Type B pancreatic cell (in vitro differentiated cells): ENCODE results near the gene PRR14. TPM values are rescaled to one million over a fixed set of nuclear protein-coding genes. Genes with fewer than 3 reads are reported as not detected.
A peak's percentile ranks its signal among the peaks of the same experiment; 100 is the strongest.
"Not testable (repeated sequence)": the region's sequence is repeated elsewhere in the genome, so short reads cannot be mapped to it uniquely, and the experiment has no call there.

ENCODE experiments used
- DNase-seq: peaks from one replicate; pipeline ENCODE4 v3.0.0; 2021; ENCODE audit warnings: mixed read lengths; ENCODE audit not compliant: unreplicated experiment; ENCODE audit errors: extremely low spot score
- H3K27ac Mint-ChIP-seq: 2 replicates; pipeline ENCODE4 v1.8.0; 2021; ENCODE audit warnings: mild to moderate bottlenecking, mixed read lengths
- H3K27me3 Mint-ChIP-seq: 2 replicates; pipeline ENCODE4 v1.8.0; 2021; ENCODE audit warnings: mixed read lengths
- H3K36me3 Mint-ChIP-seq: 2 replicates; pipeline ENCODE4 v1.8.0; 2021; ENCODE audit warnings: mixed read lengths
- H3K4me1 Mint-ChIP-seq: one replicate; pipeline ENCODE4 v1.8.0; 2021; ENCODE audit warnings: mixed read lengths; ENCODE audit not compliant: unreplicated experiment
- H3K4me3 Mint-ChIP-seq: 2 replicates; pipeline ENCODE4 v1.8.0; 2021; ENCODE audit warnings: mild to moderate bottlenecking, mixed read lengths
- H3K9me3 Mint-ChIP-seq: 2 replicates; pipeline ENCODE4 v1.8.0; 2021; ENCODE audit warnings: mixed read lengths
- total RNA-seq: library from RNA; stranded (reverse); gene quantifications from 2 replicates; pipeline ENCODE4 v1.2.1, GENCODE V29; 2021; ENCODE audit warnings: low replicate concordance
- TF ChIP-seq, protein P1 (sequence below): fragments of 200-600 bp; sonication (generic); conservative IDR thresholded peaks from 2 replicates; pipeline ENCODE4 v1.5.0; 2021; ENCODE audit warnings: antibody characterized with exemption, mild to moderate bottlenecking

The PRR14 gene
- total RNA-seq, 1 donor from 2014 or later: 45.0 TPM

DNA sequence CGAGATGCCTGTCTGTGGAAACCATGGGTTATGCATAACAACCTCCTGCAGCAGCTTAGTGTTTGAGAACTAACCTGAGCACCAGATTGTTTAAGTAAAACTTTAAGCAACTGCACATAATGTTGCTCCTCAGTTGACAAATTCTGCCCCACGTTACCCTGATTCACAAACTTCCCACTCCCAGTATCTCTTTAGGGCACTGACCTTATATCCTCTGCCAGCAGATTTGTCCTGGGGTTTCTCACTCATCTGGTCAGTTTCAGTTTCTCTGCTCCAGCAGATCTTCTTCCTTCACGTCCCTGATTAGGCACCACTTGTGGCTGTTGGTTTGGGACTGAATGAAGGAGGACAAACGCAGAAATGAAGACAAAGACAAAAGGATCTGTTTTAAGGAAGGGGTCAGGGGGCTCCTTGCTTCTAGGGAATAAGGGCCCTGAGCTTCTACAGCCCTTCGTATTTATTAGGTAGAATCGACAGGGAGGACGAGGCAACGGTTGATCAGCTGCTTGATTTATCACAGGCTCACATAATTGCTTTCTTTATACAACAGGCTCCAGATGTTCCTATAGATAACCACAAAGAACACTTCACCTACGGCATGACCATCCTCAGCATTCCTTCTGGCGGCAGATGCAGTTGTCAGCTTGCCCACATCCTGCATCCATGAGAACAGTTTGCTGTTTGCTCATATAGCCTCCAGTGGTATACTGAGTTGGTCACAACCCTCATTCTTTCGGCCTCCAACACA is 27.1 kb upstream of the PRR14 start:
- no peaks in the 10 kb centered on the region for H3K36me3 Mint-ChIP-seq
- no peak overlapping the region for H3K27ac Mint-ChIP-seq
- H3K4me3 Mint-ChIP-seq: no peak overlapping the region
- TF ChIP-seq, protein P1, sequence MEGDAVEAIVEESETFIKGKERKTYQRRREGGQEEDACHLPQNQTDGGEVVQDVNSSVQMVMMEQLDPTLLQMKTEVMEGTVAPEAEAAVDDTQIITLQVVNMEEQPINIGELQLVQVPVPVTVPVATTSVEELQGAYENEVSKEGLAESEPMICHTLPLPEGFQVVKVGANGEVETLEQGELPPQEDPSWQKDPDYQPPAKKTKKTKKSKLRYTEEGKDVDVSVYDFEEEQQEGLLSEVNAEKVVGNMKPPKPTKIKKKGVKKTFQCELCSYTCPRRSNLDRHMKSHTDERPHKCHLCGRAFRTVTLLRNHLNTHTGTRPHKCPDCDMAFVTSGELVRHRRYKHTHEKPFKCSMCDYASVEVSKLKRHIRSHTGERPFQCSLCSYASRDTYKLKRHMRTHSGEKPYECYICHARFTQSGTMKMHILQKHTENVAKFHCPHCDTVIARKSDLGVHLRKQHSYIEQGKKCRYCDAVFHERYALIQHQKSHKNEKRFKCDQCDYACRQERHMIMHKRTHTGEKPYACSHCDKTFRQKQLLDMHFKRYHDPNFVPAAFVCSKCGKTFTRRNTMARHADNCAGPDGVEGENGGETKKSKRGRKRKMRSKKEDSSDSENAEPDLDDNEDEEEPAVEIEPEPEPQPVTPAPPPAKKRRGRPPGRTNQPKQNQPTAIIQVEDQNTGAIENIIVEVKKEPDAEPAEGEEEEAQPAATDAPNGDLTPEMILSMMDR: no peak
- H3K9me3 Mint-ChIP-seq: peaks cover 4% of the 10 kb centered on the region
- H3K27me3 Mint-ChIP-seq: no peaks in the 10 kb centered on the region
- peaks cover 12% of the 10 kb centered on the region for H3K4me1 Mint-ChIP-seq
- DNase-seq: no peak

DNA sequence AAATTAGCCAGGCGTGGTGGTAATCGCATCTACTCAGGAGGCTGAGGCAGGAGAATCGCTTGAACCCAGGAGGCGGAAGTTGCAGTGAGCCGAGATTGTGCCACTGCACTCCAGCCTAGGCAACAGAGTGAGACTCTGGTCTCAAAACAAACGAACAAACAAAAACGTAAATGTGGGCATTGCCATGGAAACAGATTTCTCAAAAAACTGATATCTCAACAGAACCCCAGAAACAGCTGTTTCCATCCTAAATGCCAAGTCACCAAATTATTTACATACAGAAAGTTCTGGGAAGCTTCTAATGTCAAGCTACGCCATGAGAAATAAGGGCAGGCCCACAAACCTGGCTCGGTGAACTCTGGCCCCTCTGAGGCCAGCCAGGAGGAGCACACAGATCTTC is 24.5 kb upstream of the PRR14 start:
- Mint-ChIP-seq H3K36me3 (no peaks in the 10 kb centered on the region), H3K27ac (no peak overlapping the region), H3K4me1 (peaks cover 16% of the 10 kb centered on the region), H3K9me3 (peaks cover 4% of the 10 kb centered on the region), H3K27me3 (no peaks in the 10 kb centered on the region), H3K4me3 (no peak overlapping the region)
- no peak for DNase-seq
- TF ChIP-seq, protein P1: no peak

DNA sequence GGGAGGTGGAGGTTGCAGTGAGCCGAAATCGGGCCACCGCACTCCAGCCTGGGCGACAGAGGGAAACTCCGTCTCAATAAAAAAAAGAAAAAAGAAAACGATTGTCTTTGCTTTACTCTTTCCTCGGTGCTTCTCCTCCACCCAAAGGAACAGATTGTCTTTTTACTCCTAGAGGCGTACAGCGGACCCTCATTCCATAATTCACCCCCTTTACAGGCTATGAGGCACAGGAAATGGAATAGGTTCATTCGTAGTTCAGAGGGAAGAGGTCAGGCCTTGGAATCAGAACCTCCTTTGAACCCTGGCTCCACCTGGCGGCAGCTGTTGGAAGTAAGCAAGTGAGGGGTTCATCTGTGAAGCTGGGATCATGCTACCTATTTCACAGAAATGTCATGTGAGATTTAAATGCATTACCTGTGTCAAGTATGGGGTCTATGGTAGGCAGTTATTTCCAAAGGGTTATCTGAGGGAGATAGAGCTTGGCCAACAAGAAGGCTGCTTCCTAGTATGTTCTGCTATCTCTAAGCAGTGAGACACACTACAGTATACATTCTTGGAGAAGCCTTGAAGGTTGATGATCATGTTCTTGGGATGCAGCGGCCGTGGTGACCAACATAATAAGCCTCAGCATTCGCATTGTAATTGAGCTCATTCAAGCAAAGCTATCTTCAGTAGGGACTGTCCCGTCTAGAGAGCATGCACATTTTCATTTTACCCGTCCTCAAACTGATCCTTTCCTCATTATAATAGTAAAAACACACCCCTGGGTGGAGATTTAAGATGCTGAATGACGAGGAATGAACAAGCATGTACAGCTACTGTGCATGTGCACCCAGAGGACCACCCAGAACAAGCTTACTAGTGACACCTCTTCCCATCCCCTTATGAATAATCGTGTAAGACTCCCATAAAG is 21.9 kb upstream of the PRR14 start:
- Mint-ChIP-seq H3K27ac (peak overlapping the region; percentile 36), H3K36me3 (no peaks in the 10 kb centered on the region), H3K4me1 (peaks cover 6% of the 10 kb centered on the region), H3K9me3 (no peaks in the 10 kb centered on the region), H3K4me3 (peak overlapping the region; percentile 26), H3K27me3 (no peaks in the 10 kb centered on the region)
- TF ChIP-seq, protein P1: peak; percentile 90
- DNase-seq: peak; percentile 89

DNA sequence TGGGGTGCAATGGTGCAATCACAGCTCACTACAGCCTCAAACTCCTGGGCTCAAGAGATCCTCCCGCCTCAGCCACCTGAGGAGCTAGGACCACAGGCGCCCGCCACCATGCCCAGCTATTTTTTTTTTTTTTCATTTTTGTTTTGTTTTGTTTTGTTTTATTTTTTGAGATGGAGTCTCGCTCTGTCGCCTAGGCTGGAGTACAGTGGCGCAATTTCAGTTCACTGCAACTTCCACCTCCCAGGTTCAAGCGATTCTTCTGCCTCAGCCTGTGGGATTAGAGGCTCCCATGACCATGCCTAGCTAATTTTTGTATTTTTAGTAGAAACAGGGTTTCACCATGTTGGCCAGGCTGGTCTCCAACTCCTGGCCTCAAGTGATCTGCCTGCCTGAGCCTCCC is 18.3 kb upstream of the PRR14 start:
- not testable (repeated sequence) for H3K4me3 Mint-ChIP-seq, H3K27me3 Mint-ChIP-seq, DNase-seq, H3K27ac Mint-ChIP-seq, H3K36me3 Mint-ChIP-seq, H3K9me3 Mint-ChIP-seq
- peaks cover 17% of the 10 kb centered on the region for H3K4me1 Mint-ChIP-seq

DNA sequence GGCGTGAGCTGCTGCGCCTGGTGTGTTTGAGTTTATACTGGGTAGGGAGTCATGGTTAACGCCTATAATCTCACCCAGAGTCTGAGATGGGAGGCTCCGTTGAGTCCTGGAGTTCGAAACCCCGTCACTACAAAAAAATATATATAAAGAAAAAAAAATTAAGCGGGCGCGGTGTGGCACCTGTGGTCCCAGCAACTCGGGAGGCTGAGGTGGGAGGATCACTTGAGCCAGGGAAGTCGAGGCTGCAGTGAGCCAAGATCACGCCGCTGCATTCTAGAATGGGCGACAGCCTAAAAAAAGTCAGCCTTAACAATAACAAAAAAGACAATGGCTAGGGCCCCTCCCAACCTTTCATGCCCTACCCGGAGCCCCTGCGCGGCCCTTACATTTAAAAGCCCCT is 17.2 kb upstream of the PRR14 start:
- H3K27ac Mint-ChIP-seq: peak overlapping the region; percentile 94
- TF ChIP-seq, protein P1: no peak
- peak overlapping the region; percentile 92 for H3K4me3 Mint-ChIP-seq
- H3K27me3 Mint-ChIP-seq: no peaks in the 10 kb centered on the region
- H3K36me3 Mint-ChIP-seq: no peaks in the 10 kb centered on the region
- peaks cover 17% of the 10 kb centered on the region for H3K4me1 Mint-ChIP-seq
- H3K9me3 Mint-ChIP-seq: no peaks in the 10 kb centered on the region
- DNase-seq: no peak

DNA sequence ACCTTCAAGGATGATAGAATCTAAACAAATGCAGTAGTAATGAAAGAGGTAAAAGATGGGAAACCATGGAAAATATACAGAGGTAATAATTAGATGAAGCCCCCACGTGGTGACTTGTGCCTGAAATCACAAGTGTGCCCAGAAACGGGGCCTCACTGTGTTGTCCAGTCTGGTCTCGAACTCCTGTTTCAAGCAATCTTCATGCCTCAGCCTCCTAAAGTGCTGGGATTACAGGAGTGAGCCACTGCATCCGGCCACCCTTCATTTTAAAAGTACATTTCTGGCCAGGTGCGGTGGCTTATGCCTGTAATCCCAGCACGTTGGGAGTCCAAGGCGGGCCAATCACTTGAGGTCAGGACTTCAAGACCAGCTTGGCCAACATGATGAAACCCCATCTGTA is 14.2 kb upstream of the PRR14 start:
- H3K27me3 Mint-ChIP-seq: no peaks in the 10 kb centered on the region
- H3K4me1 Mint-ChIP-seq: peaks cover 11% of the 10 kb centered on the region
- no peak overlapping the region for H3K27ac Mint-ChIP-seq
- TF ChIP-seq, protein P1: no peak
- no peak overlapping the region for H3K4me3 Mint-ChIP-seq
- H3K36me3 Mint-ChIP-seq: no peaks in the 10 kb centered on the region
- DNase-seq: no peak
- no peaks in the 10 kb centered on the region for H3K9me3 Mint-ChIP-seq

DNA sequence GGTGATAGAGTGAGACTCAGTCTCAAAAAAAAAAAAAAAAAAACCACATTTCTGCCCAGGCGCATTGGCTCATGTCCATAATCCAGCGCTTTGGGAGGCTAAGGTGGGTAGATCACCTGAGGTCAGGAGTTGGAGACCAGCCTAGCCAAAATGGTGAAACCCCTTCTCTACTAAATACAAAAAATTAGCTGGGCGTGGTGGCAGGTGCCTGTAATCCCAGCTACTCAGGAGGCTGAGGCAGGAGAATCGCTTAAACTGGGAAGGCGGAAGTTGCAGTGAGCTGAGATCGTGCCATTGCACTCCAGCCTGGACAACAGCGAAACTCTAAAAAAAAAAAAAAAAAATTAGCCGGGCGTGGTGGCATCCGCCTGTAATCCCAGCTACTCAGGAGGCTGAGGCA is 13.6 kb upstream of the PRR14 start:
- DNase-seq, H3K4me3 Mint-ChIP-seq, H3K27me3 Mint-ChIP-seq, H3K36me3 Mint-ChIP-seq, H3K9me3 Mint-ChIP-seq, H3K27ac Mint-ChIP-seq: not testable (repeated sequence)
- peaks cover 11% of the 10 kb centered on the region for H3K4me1 Mint-ChIP-seq
